Esophagus muscularis mucosa (tissue), 4 donors: ENCODE measurements around the gene AKT3. TPM values are rescaled to one million over a fixed set of nuclear protein-coding genes. Genes with fewer than 3 reads are reported as not detected.

Source experiments
- DNase-seq: peaks from one replicate; pipeline ENCODE4 v3.0.0-alpha.2; 2017; ENCODE audit errors: extremely low spot score
- H3K27ac ChIP-seq, 4 donors: fragments of 200-600 bp; sonication (generic); replicated peaks in 1 of 4; 1 replicate in 3 of 4; 2 replicates in 1 of 4; pipeline ENCODE4 v1.5.1; 2016 to 2019; ENCODE audit warnings: mild to moderate bottlenecking in 1 of 4
- H3K27me3 ChIP-seq, 4 donors: fragments of 200-600 bp; sonication (generic); one replicate each; pipeline versions ENCODE4 v1.5.1 to v1.6.0; 2016 to 2019
- H3K36me3 ChIP-seq, 4 donors: fragments of 200-600 bp; sonication (generic); one replicate each; pipeline ENCODE4 v1.5.1; 2016 to 2019
- H3K4me1 ChIP-seq, 4 donors: fragments of 200-600 bp; sonication (generic); one replicate each; pipeline ENCODE4 v1.5.1; 2016 to 2019
- H3K4me3 ChIP-seq, 4 donors: fragments of 200-600 bp; sonication (generic); 1 replicate in 2 of 4; 2 replicates in 2 of 4; pipeline ENCODE4 v1.5.1; 2016 to 2019; ENCODE audit warnings: mild to moderate bottlenecking in 4 of 4, moderate library complexity in 1 of 4
- H3K9me3 ChIP-seq, 4 donors: fragments of 200-600 bp; sonication (generic); 1 replicate in 3 of 4; 2 replicates in 1 of 4; pipeline ENCODE4 v1.5.1; 2016 to 2019
- CTCF ChIP-seq, 3 experiments: fragments of 200-600 bp in 2 of 3; fragments of 450-650 bp in 1 of 3; sonication (generic) in 2 of 3; IDR thresholded peaks; one replicate each; pipeline ENCODE4 v1.5.1; 2017 to 2019; ENCODE audit warnings: antibody characterized with exemption in 3 of 3, mild to moderate bottlenecking in 2 of 3, moderate library complexity in 1 of 3
- EP300 ChIP-seq: sonication (generic); formaldehyde crosslinking; IDR thresholded peaks from one replicate; pipeline ENCODE4 v1.6.1; 2017; ENCODE audit warnings: antibody characterized with exemption
- POLR2A ChIP-seq: fragments of 450-650 bp; IDR thresholded peaks from one replicate; pipeline ENCODE4 v1.6.1; 2017; ENCODE audit warnings: antibody characterized with exemption, moderate library complexity, mild to moderate bottlenecking, low read depth
- POLR2AphosphoS5 ChIP-seq, 2 donors: sonication (generic); formaldehyde crosslinking; IDR thresholded peaks; one replicate each; pipeline ENCODE4 v1.6.1; 2017; ENCODE audit warnings: antibody characterized with exemption in 2 of 2
- WGBS: methylation state at CpG from one replicate; pipeline ENCODE4 v1.1.5; 2018; 5-methylcytosine and 5-hydroxymethylcytosine counted together
- intact Hi-C: fragments of 100-400 bp; cut with DNase I; formaldehyde crosslinking; loops from one replicate; pipeline ENCODE4 v1.15.1; 2023
- total RNA-seq, 4 donors: library from RNA; depleted of rRNA; stranded (reverse); fragments of >200 nt; gene quantifications; one replicate each; pipeline versions ENCODE4 v1.1.0 to v1.2.1, GENCODE V29; 2016

The AKT3 gene
- total RNA-seq, 4 donors from 2014 or later = 63.9 to 104 (median 74.2) TPM

- no peak for TF ChIP-seq POLR2AphosphoS5 (IDR thresholded peaks at IDR 0.05)
- H3K4me1 ChIP-seq = peaks cover 0 to 8% (median 3%) of the 10 kb centered on the region in 4 donors
- H3K27me3 ChIP-seq = no peaks in the 10 kb centered on the region
- H3K27ac ChIP-seq = no peak overlapping the region
- no peak overlapping the region for H3K4me3 ChIP-seq
- H3K9me3 ChIP-seq = no peaks in the 10 kb centered on the region
- intact Hi-C loops = no loop called here
- H3K36me3 ChIP-seq = no peaks in the 10 kb centered on the region
- over 99% methylated on average over 3 of the region's 3 CpGs for WGBS
- no peak for DNase-seq
Observed at GRCh38 chr1:243701872-243702271, 148.2 kb downstream of the AKT3 start.

- no peak for TF ChIP-seq POLR2AphosphoS5 (IDR thresholded peaks at IDR 0.05)
- TF ChIP-seq POLR2A = no peak
- TF ChIP-seq CTCF (IDR thresholded peaks at IDR 0.05) = no peak
- no peak for TF ChIP-seq EP300
- intact Hi-C loops = no loop called here
- peaks cover 0 to 8% (median 3%) of the 10 kb centered on the region in 4 donors for H3K36me3 ChIP-seq
- no peak overlapping the region for H3K4me3 ChIP-seq
- WGBS = 55% methylated on average over 1 of the region's 1 CpG
- H3K27me3 ChIP-seq = no peaks in the 10 kb centered on the region
- H3K9me3 ChIP-seq = no peaks in the 10 kb centered on the region
- H3K27ac ChIP-seq = no peak overlapping the region
- H3K4me1 ChIP-seq = peaks cover 0 to 18% (median 9%) of the 10 kb centered on the region in 4 donors
- DNase-seq = no peak
Observed at GRCh38 chr1:243693800-243694199, 156.2 kb downstream of the AKT3 start.

- Histone ChIP-seq H3K27me3 (no peaks in the 10 kb centered on the region), H3K9me3 (no peaks in the 10 kb centered on the region), H3K27ac (no peak overlapping the region), H3K4me3 (no peak overlapping the region), H3K36me3 (peaks cover 0 to 22% (median 1%) of the 10 kb centered on the region in 4 donors), H3K4me1 (peaks cover 0 to 5% (median 3%) of the 10 kb centered on the region in 4 donors)
- 100% methylated on average over 1 of the region's 1 CpG for WGBS
- no peak for DNase-seq
- TF ChIP-seq EP300 (no peak), POLR2AphosphoS5 (IDR thresholded peaks at IDR 0.05) (no peak), POLR2A (no peak), CTCF (IDR thresholded peaks at IDR 0.05) (no peak)
- intact Hi-C loops = no loop called here
Observed at GRCh38 chr1:243686159-243686558, 163.9 kb downstream of the AKT3 start.

GRCh38 chr1:243680860-243681259 is 169.2 kb downstream of the AKT3 start:
- no peak for TF ChIP-seq POLR2A
- TF ChIP-seq CTCF (IDR thresholded peaks at IDR 0.05) = no peak
- no peak for TF ChIP-seq EP300
- TF ChIP-seq POLR2AphosphoS5 (IDR thresholded peaks at IDR 0.05) = no peak
- Histone ChIP-seq H3K9me3 (no peaks in the 10 kb centered on the region), H3K4me3 (no peak overlapping the region), H3K27me3 (no peaks in the 10 kb centered on the region), H3K36me3 (peaks cover 0 to 27% (median 0%) of the 10 kb centered on the region in 4 donors), H3K27ac (no peak overlapping the region), H3K4me1 (no peaks in the 10 kb centered on the region)
- intact Hi-C loops = no loop called here
- DNase-seq = no peak

GRCh38 chr1:243672539-243673074 is 177.4 kb downstream of the AKT3 start:
- Histone ChIP-seq H3K9me3 (no peaks in the 10 kb centered on the region), H3K27ac (no peak overlapping the region), H3K4me3 (no peak overlapping the region), H3K36me3 (peaks cover 0 to 8% (median 0%) of the 10 kb centered on the region in 4 donors), H3K27me3 (no peaks in the 10 kb centered on the region), H3K4me1 (peaks cover 0 to 9% (median 0%) of the 10 kb centered on the region in 4 donors)
- WGBS = 65% methylated on average over 3 of the region's 3 CpGs
- intact Hi-C loops = no loop called here
- DNase-seq = no peak
- no peak for TF ChIP-seq CTCF (IDR thresholded peaks at IDR 0.05)
- no peak for TF ChIP-seq POLR2A
- no peak for TF ChIP-seq POLR2AphosphoS5 (IDR thresholded peaks at IDR 0.05)
- no peak for TF ChIP-seq EP300
